ENCODE data around the gene SUFU.

- TF ChIP-seq CTCF (IDR thresholded peaks at IDR 0.05 in 8 of 11, conservative IDR thresholded peaks at IDR 0.05 in 3 of 11) (no peak), POLR2A (IDR thresholded peaks at IDR 0.05) (no peak)
Measured at GRCh38 chr10:102517553-102517952, 13.8 kb downstream of the SUFU start.

All from spleen (tissue), 7 donors.